ENCODE measurements around the gene MED14.

Gene MED14

DNA sequence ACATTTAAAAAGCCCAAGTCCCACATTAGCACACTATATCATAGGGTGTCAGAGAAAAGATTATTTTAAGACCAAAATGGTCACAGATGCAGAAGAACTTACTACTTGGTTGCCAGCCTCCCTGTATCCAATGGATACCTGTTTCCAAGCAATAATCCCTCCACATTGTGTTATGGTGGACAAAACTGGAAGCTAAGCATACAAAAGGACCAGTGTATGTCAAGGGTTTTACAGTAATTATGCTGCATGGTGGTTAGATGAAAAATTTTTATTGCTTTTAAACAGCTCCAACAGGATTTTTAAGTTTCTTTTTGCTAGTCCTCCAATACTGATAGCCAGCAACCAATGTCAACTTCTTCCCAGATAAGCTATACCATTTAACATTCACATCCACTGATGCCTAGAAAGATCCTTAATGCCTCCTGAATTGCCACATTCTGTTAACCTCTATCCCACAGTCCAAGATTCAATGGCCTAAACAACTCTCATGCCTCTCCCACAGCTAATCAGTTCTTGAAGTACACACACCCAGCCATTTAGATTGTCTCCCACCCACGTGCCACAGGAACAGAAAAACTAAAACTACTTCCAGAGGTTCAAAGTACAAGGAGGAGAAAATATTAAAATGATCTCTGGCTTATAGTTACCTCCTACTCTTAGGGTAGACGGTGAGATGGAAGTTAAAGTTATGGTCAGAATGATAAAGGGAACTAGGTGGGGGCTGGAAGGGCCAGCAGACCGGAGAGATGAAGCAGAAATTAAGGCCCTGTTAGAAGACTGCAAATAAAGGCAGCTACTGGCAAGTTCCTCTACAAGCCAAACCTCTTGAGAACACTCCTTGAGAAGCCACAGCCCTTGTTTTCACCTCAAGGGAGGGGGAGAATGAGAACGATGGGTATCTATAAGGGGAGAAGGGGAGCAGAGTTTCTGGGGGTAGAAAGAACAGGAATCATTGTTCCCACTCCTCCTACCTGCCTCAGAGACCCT, 5.5 kb downstream of the MED14 start:
- DNase-seq, result no peak

- no peak for DNase-seq
Measured at GRCh38 chrX:40727581-40728252, 7.6 kb downstream of the MED14 start.

DNA sequence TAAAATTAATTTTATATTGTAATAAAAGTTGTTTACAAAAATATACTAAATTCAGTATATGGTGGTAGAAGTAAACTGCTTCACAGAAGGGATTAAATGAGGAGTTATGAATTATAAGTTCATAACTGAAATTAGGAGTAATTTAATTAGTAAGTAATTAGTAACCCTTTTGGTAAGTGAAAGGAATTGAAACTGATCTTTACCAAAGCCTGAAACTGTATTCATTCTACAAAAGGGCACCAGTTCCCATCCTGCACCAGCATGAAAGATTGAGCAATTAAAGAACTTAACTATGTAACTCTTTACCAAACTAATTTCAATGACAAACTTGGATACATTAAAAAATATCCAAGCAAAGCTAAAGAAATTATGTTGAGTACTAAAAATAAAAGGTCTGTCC, 8.2 kb downstream of the MED14 start:
- no peak for DNase-seq

- DNase-seq, result no peak
Measured at GRCh38 chrX:40722930-40723329, 12.4 kb downstream of the MED14 start.

DNA sequence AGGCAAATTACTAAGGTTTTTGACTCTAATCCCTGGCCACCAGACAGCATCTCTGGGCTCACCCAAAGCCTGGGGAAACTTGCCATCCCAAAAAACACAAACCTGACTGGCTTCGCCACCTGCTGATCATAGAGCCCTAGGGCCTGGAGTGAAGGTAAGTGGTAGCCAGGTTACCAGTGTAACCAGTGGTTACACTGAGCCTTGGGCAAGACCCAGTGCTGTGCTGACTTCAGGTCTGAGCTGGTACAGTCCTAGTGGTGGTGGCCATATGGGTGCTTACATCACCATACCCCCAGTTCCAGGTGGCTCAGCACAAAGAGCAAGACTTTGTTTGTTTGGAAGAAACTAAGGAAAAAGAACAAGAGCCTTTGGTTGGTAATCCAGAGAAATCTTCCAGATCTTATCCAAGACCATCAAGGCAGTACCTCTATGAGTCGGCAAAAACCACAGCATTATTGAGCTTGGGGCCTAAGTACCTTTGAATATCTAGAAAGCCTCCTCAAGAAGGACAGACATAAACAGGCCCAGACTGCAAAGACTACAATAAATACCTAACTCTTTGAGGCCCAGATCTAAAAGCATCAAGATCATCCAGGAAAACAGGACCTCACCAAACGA, 13.7 kb downstream of the MED14 start:
- no peak for DNase-seq

- no peak for DNase-seq
Measured at GRCh38 chrX:40720792-40721191, 14.6 kb downstream of the MED14 start.

DNA sequence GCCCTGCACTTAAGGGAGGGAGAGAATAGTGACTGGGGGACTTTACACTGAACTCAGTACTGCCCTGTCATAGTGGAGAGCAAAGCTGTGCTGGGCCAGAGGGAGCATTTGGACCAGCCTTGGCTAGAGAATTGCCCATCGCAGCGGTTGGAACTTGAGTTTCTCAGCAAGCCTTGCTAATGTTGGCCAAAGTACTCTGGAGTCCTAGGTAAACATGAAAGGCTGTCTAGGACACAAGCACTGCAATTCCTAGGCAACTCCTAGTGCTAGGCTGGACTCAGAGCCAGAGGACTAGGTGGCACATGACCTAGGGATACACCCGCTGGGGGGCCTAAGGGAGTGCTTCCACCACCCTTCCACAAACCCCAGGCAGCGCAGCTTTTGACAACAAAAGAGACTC, 15.0 kb downstream of the MED14 start:
- no peak for DNase-seq

- DNase-seq, result no peak
Measured at GRCh38 chrX:40719731-40720130, 15.6 kb downstream of the MED14 start.

DNA sequence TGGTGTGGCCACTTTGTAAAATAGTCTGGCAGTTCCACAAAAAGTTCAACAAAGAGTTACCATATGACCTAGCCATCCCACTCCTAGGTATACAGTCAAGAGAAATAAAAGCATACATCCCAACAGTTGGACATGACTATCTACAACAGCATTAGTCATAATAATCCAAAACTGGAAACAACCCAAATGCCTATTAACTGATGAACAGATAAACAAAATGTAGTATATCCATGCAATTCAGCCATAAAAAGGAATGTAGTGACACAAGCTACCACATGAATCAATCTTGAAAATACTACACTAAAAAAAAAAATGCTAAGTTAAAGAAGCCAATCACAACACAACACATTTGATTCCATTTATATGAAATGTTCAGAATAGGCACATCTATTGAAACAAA, 16.1 kb downstream of the MED14 start:
- no peak for DNase-seq

DNA sequence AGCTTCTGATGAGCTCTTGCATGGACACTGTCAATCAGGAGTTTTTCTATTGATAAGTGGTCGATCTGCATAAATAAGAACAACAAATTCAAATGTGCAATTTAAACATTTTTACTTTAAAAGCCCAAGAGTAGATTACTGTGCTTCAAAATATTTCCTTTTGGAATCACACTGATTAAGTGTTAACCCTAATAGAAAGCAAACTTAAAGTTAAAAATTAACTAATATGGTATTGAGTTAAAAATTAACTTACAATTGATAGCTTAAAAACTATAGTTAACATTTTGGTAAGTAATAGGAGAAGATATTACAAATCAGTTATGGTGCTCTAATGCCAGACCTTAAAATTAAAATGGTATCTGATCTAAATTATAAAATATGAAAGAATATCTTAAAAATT, 25.9 kb downstream of the MED14 start:
- no peak for DNase-seq

- DNase-seq, result no peak
Measured at GRCh38 chrX:40705658-40706312, 29.6 kb downstream of the MED14 start.

DNA sequence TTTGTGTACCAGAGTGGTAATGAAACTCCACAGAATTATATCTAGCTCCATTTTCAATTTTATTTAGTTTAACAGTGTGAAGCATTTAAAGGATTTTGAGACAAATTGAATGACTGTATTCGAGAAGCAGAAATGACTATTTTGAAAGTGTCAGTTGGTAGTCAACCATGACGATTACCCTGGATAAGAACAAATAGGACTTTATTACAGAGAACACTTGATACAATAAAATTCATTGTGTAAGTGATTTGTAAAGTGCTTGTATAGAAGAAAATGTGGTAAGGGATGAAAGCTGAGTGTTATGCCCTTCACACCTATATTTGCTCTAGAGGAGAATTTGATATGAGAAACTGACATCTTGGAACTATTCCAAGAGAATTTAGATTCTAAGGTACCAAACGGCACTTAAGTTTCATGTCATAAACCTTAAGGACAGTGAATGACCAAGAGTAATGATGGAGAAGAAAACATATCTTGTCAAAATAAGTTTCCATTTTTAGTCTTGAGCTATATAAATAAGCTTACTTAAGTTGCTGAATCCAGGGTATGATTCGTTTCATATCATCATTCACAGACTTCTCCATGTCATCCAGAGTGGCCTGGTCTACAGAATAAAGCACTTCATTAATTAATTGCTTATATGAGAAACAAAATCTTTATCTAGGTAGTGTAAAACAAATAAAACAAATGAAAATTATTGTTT, 34.6 kb downstream of the MED14 start:
- DNase-seq, result no peak

GRCh38 chrX:40698851-40699250, 36.5 kb downstream of the MED14 start:
- DNase-seq, result no peak

GRCh38 chrX:40694802-40695201, 40.5 kb downstream of the MED14 start:
- DNase-seq, result no peak

DNA sequence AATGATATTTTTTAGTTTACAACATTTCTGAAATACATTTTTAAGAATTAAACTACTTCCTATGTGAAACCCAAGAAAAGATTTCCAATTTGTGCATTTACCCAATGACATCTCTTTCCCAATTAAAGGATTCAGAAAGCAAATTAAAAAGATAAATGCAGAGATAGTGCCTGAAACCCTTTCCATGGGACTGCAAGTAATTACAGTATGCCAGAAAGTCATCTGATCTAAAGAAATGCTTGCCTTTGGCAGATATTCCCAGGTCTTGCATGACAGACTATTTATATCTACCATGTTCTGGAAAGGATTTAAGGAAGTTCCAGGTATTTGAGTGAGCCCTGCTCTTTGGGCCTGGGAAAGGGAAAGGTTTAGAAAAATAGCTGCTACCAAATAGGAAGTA, 46.4 kb downstream of the MED14 start:
- no peak for DNase-seq

GRCh38 chrX:40687169-40687568, 48.2 kb downstream of the MED14 start:
- DNase-seq, result no peak

DNA sequence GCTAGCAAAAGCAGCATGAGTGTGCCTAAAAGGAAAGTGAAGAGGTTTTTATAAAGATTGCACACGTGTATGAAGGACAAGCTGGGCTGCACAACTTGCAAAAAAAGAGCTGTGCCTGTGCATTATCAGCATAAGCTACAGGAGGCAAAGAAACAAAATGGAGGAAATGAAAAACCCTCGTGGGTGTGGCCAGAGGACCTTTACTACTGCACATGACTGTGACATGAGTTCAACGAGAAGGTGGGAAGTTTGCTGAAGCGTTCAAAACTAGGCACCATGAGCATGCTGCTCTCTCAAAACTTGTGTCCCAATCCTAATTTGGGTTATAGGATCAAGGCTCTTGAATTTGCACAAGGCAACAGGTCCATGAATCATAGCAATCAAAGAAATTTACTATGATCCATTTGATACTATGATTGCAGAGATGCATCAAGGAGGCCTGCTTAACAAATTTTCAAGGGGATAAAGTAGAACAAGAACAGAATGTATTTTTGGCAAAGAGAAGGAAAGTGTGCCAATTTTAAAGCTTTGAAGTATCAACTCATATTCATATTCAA, 49.9 kb downstream of the MED14 start:
- no peak for DNase-seq

- DNase-seq, result no peak
Measured at GRCh38 chrX:40684092-40684491, 51.2 kb downstream of the MED14 start.

GRCh38 chrX:40683245-40683644, 52.1 kb downstream of the MED14 start:
- DNase-seq, result no peak

DNA sequence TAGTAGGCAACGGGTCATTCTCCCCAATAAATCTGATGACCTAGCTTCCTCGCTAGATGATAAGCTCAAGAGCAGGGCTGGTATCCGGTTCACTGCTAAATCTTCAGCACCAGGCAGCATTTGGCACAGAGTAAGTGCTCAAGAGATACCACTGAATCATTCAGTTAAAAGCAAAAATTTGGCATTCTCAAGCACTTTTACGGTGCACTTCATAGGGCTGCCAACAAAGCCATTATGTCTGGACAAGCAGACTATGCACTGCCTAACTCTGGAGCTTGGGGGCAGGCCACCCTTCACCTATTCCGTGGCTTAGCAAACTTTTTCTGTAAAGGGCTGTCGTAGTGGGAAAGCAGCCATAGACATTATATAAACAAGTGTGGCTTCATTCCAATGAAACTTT, 64.2 kb downstream of the MED14 start:
- DNase-seq, result no peak

DNA sequence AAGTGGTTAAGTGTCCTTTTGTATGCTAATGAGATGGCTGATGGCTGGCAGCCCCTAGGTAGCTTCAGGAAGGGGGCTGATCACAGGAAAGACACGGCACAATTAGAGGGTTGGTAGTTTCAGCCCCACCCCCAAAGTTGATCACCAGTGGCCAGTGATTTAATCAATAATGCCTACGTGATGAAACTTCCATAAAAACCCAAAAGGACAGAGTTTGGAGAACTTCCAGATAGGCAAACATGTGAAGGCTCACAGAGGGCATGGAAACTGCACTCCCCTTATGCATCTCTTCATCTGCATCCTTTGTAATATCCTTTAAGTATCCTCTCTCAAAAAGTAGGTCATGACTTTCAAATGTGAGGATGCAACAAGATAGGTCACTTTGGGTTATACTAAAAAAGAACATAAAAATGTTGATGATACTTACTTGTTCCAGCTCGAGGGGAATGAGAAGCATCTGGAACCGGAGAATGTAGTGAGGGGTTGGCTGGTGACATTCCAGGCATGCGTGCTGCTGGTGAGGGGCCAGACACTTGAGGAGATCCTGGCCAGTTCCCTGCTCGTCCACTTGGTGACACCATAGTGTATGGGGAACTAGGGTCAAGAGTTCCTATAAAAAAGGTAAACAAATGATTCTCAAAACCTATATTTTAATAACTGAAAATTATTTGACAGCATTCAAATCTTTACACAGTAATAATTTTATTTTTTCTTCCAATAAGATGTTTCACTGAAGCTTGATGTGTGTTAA, 71.3 kb downstream of the MED14 start:
- no peak for DNase-seq
